Stimulated activated CD4-positive, alpha-beta T cell treated with anti-CD3 and anti-CD28 coated beads, Interleukin-2, amount 100 ng/mL, for 48 hours (primary cell): ENCODE results near the gene SNRNP70.
"Not testable (repeated sequence)": the region's sequence is repeated elsewhere in the genome, so short reads cannot be mapped to it uniquely, and the experiment has no call there.

Experiments used
- DNase-seq, 2 donors: peaks; one replicate each; pipeline ENCODE4 v3.0.0-alpha.2; 2020

Gene SNRNP70

GRCh38 chr19:49085020-49085867 is at the start of gene SNRNP70:
Gene SNRNP70, plus strand, starts transcription at chr19:49085451. Its CDS starts 964 bp downstream, at chr19:49086415.
- DNase-seq: peak; percentile 97 to 98

GRCh38 chr19:49036815-49037214 is 48.4 kb upstream of the SNRNP70 start, which contains the start of gene CGB1:
Gene CGB1, minus strand, starts transcription at chr19:49036895. Its CDS starts 184 bp downstream, at chr19:49036711.
- DNase-seq: peak; percentile 48 to 65

- DNase-seq: not testable (repeated sequence)
Measured at GRCh38 chr19:49038111-49038510, 47.1 kb upstream of the SNRNP70 start.

GRCh38 chr19:49038557-49039276 is 46.5 kb upstream of the SNRNP70 start:
- DNase-seq: not testable (repeated sequence)

GRCh38 chr19:49039736-49040135 is 45.5 kb upstream of the SNRNP70 start:
- not testable (repeated sequence) for DNase-seq

GRCh38 chr19:49042177-49042576 is 43.1 kb upstream of the SNRNP70 start:
- DNase-seq: no peak

- DNase-seq: not testable (repeated sequence)
Measured at GRCh38 chr19:49042666-49043065, 42.6 kb upstream of the SNRNP70 start.

GRCh38 chr19:49043548-49043947 is 41.7 kb upstream of the SNRNP70 start, which contains the start of gene CGB5:
Gene CGB5, plus strand, starts transcription at chr19:49043848. Its CDS starts 362 bp downstream, at chr19:49044210.
- DNase-seq: not testable (repeated sequence)

- DNase-seq: not testable (repeated sequence)
Measured at GRCh38 chr19:49049011-49049410, 36.2 kb upstream of the SNRNP70 start, which contains the start of gene CGB8. Gene CGB8, minus strand, starts transcription at chr19:49049111. Its CDS starts 372 bp downstream, at chr19:49048739.

- not testable (repeated sequence) for DNase-seq
Measured at GRCh38 chr19:49049834-49050233, 35.4 kb upstream of the SNRNP70 start.

GRCh38 chr19:49050376-49051033 is 34.7 kb upstream of the SNRNP70 start:
- DNase-seq: not testable (repeated sequence)

GRCh38 chr19:49056101-49056901 is 28.9 kb upstream of the SNRNP70 start:
- peak; percentile 34 to 36 for DNase-seq

GRCh38 chr19:49056902-49057596 is 28.2 kb upstream of the SNRNP70 start:
- DNase-seq: not testable (repeated sequence)

GRCh38 chr19:49057636-49058234 is 27.5 kb upstream of the SNRNP70 start, which contains the start of gene CGB7:
Gene CGB7, minus strand, starts transcription at chr19:49057749. Its CDS starts 2,374 bp downstream, at chr19:49055375.
- DNase-seq: peak in 1 of 2 donors; percentile 31

- DNase-seq: peak in 1 of 2 donors; percentile 23
Measured at GRCh38 chr19:49058562-49058961, 26.7 kb upstream of the SNRNP70 start.

GRCh38 chr19:49059053-49059452 is 26.2 kb upstream of the SNRNP70 start:
- DNase-seq: no peak

GRCh38 chr19:49061000-49061399 is 24.3 kb upstream of the SNRNP70 start:
- no peak for DNase-seq

- no peak for DNase-seq
Measured at GRCh38 chr19:49061445-49061844, 23.8 kb upstream of the SNRNP70 start.

- no peak for DNase-seq
Measured at GRCh38 chr19:49064029-49064629, 21.1 kb upstream of the SNRNP70 start.
